HUES6 (cell line): Measurements from ENCODE around the gene RAB3A.
"Not testable (repeated sequence)": the region's sequence is repeated elsewhere in the genome, so short reads cannot be mapped to it uniquely, and the experiment has no call there.

Experiments used
- H3K27ac ChIP-seq: 2 replicates; pipeline ENCODE4 v1.7.0; 2013; ENCODE audit warnings: low read depth, mild to moderate bottlenecking, low read length, inconsistent platforms
- H3K27me3 ChIP-seq: 2 replicates; pipeline ENCODE4 v1.6.1; 2013; ENCODE audit warnings: low read length; ENCODE audit not compliant: control insufficient read depth, insufficient read depth
- H3K36me3 ChIP-seq: 2 replicates; pipeline ENCODE4 v1.6.1; 2013; ENCODE audit warnings: low read length; ENCODE audit not compliant: control insufficient read depth, insufficient read depth
- H3K4me1 ChIP-seq: 2 replicates; pipeline ENCODE4 v1.6.1; 2013; ENCODE audit warnings: low read length; ENCODE audit not compliant: control insufficient read depth, insufficient read depth
- H3K4me3 ChIP-seq: 2 replicates; pipeline ENCODE4 v1.5.1; 2013; ENCODE audit warnings: low read depth, low read length
- H3K9ac ChIP-seq: one replicate; pipeline ENCODE4 v1.6.1; 2013; ENCODE audit warnings: mild to moderate bottlenecking, low read length
- H3K9me3 ChIP-seq: 2 replicates; pipeline ENCODE4 v1.6.1; 2013; ENCODE audit warnings: low read depth, low read length; ENCODE audit not compliant: control insufficient read depth, insufficient read depth

The RAB3A gene

GRCh38 chr19:18223860-18224524 is 20.1 kb upstream of the RAB3A start:
- H3K36me3 ChIP-seq = no peaks in the 10 kb centered on the region
- peak overlapping the region; percentile 78 for H3K4me3 ChIP-seq
- H3K4me1 ChIP-seq = peaks cover 26% of the 10 kb centered on the region
- H3K27ac ChIP-seq = peak overlapping the region; percentile 59; the same call in 1 of the 2 replicates
- peaks cover 39% of the 10 kb centered on the region for H3K27me3 ChIP-seq
- no peaks in the 10 kb centered on the region for H3K9me3 ChIP-seq
- H3K9ac ChIP-seq = peak overlapping the region; percentile 87

- H3K4me1 ChIP-seq = peaks cover 26% of the 10 kb centered on the region
- H3K9me3 ChIP-seq = no peaks in the 10 kb centered on the region
- no peaks in the 10 kb centered on the region for H3K36me3 ChIP-seq
- H3K4me3 ChIP-seq = no peak overlapping the region
- H3K9ac ChIP-seq = no peak overlapping the region
- no peak overlapping the region for H3K27ac ChIP-seq
- peaks cover 37% of the 10 kb centered on the region for H3K27me3 ChIP-seq
Measured at GRCh38 chr19:18221815-18222725, 18.2 kb upstream of the RAB3A start.

GRCh38 chr19:18220632-18221275 is 16.9 kb upstream of the RAB3A start:
- Histone ChIP-seq H3K27ac (no peak overlapping the region), H3K4me1 (peaks cover 23% of the 10 kb centered on the region), H3K27me3 (peaks cover 25% of the 10 kb centered on the region), H3K9me3 (no peaks in the 10 kb centered on the region), H3K36me3 (no peaks in the 10 kb centered on the region), H3K4me3 (peak overlapping the region; percentile 50), H3K9ac (no peak overlapping the region)

- no peak overlapping the region for H3K9ac ChIP-seq
- H3K36me3 ChIP-seq = no peaks in the 10 kb centered on the region
Measured at GRCh38 chr19:18219911-18220631, 16.2 kb upstream of the RAB3A start.

GRCh38 chr19:18218600-18218999 is 14.8 kb upstream of the RAB3A start:
- Histone ChIP-seq H3K9me3 (no peaks in the 10 kb centered on the region), H3K27ac (no peak overlapping the region), H3K9ac (no peak overlapping the region), H3K4me1 (peaks cover 16% of the 10 kb centered on the region), H3K27me3 (peaks cover 13% of the 10 kb centered on the region; the same call in 1 of the 2 replicates), H3K36me3 (no peaks in the 10 kb centered on the region), H3K4me3 (no peak overlapping the region)

More at GRCh38 chr19:18219911-18220631, 16.2 kb upstream of the RAB3A start:
- peak overlapping the region; percentile 50; the same call in 1 of the 2 replicates for H3K4me3 ChIP-seq
- no peak overlapping the region for H3K27ac ChIP-seq
- peaks cover 18% of the 10 kb centered on the region for H3K27me3 ChIP-seq
- H3K4me1 ChIP-seq = peaks cover 17% of the 10 kb centered on the region
- H3K9me3 ChIP-seq = no peaks in the 10 kb centered on the region

GRCh38 chr19:18218159-18218558 is 14.3 kb upstream of the RAB3A start:
- Histone ChIP-seq H3K9ac (no peak overlapping the region), H3K36me3 (no peaks in the 10 kb centered on the region), H3K27me3 (peaks cover 13% of the 10 kb centered on the region; the same call in 1 of the 2 replicates), H3K4me1 (peaks cover 16% of the 10 kb centered on the region), H3K27ac (no peak overlapping the region), H3K4me3 (no peak overlapping the region), H3K9me3 (no peaks in the 10 kb centered on the region)

- no peak overlapping the region for H3K9ac ChIP-seq
- H3K27ac ChIP-seq = no peak overlapping the region
- peaks cover 10% of the 10 kb centered on the region for H3K4me1 ChIP-seq
- no peaks in the 10 kb centered on the region for H3K9me3 ChIP-seq
- no peak overlapping the region for H3K4me3 ChIP-seq
- no peaks in the 10 kb centered on the region for H3K36me3 ChIP-seq
- peaks cover 13% of the 10 kb centered on the region; the same call in 1 of the 2 replicates for H3K27me3 ChIP-seq
Measured at GRCh38 chr19:18216789-18217188, 12.9 kb upstream of the RAB3A start.

- H3K9ac ChIP-seq = no peak overlapping the region
- no peak overlapping the region for H3K27ac ChIP-seq
- peaks cover 9% of the 10 kb centered on the region; the same call in 1 of the 2 replicates for H3K27me3 ChIP-seq
- H3K4me3 ChIP-seq = no peak overlapping the region
- no peaks in the 10 kb centered on the region for H3K9me3 ChIP-seq
- peaks cover 2% of the 10 kb centered on the region; the same call in 1 of the 2 replicates for H3K4me1 ChIP-seq
- no peaks in the 10 kb centered on the region for H3K36me3 ChIP-seq
Measured at GRCh38 chr19:18214779-18215433, 11.1 kb upstream of the RAB3A start.

GRCh38 chr19:18211683-18212082 is 7.8 kb upstream of the RAB3A start:
- H3K4me1 ChIP-seq = 0 out of 2 replicates have a peak, but pooled peaks cover 4% of the 10 kb centered on the region
- no peaks in the 10 kb centered on the region for H3K9me3 ChIP-seq
- no peak overlapping the region for H3K9ac ChIP-seq
- no peak overlapping the region for H3K27ac ChIP-seq
- no peak overlapping the region for H3K4me3 ChIP-seq
- H3K36me3 ChIP-seq = no peaks in the 10 kb centered on the region
- no peaks in the 10 kb centered on the region for H3K27me3 ChIP-seq

- H3K4me1 ChIP-seq = peaks cover 14% of the 10 kb centered on the region
- H3K36me3 ChIP-seq, H3K9me3 ChIP-seq, H3K27me3 ChIP-seq, H3K4me3 ChIP-seq, H3K9ac ChIP-seq, H3K27ac ChIP-seq: not testable (repeated sequence)
Measured at GRCh38 chr19:18209912-18210311, 6.1 kb upstream of the RAB3A start.
